SK-N-MC (cell line): Measurements from ENCODE around the gene ATL1.
"Not testable (repeated sequence)": the region's sequence is repeated elsewhere in the genome, so short reads cannot be mapped to it uniquely, and the experiment has no call there.

Experiments
- EZH2 ChIP-seq: fragments of 200-600 bp; sonication (generic); IDR thresholded peaks from one replicate; pipeline ENCODE4 v1.6.1; 2017; ENCODE audit warnings: antibody characterized with exemption
- FOXP2 ChIP-seq: optimal IDR thresholded peaks from 2 replicates; pipeline ENCODE3; 2011; ENCODE audit warnings: mild to moderate bottlenecking, moderate library complexity; ENCODE audit not compliant: insufficient read depth; ENCODE audit errors: extremely low read length, control extremely low read depth
- POLR2AphosphoS5 ChIP-seq: IDR thresholded peaks from 2 replicates; pipeline ENCODE4 v1.6.1; 2012; ENCODE audit warnings: mild to moderate bottlenecking, low read depth, low read length, borderline replicate concordance

GRCh38 chr14:50664579-50664978 lies 104.6 kb downstream of the ATL1 start:
- not testable (repeated sequence) for TF ChIP-seq EZH2, POLR2AphosphoS5, FOXP2
